Nucleus accumbens (tissue), 56 donors: Measurements from ENCODE around the gene RRBP1.
"Not testable (repeated sequence)": the region's sequence is repeated elsewhere in the genome, so short reads cannot be mapped to it uniquely, and the experiment has no call there.

Experiments
- DNase-seq, 56 donors: peaks; one replicate each; lab custom pipeline; 2025; lab: John Stamatoyannopoulos, UW

Gene RRBP1

GRCh38 chr20:17709361-17710293 is 27.6 kb upstream of the RRBP1 start:
- no peak for DNase-seq

- DNase-seq = no peak
Observed at GRCh38 chr20:17708675-17709360, 26.8 kb upstream of the RRBP1 start.

- not testable (repeated sequence) for DNase-seq
Observed at GRCh38 chr20:17707951-17708350, 25.9 kb upstream of the RRBP1 start.

DNA sequence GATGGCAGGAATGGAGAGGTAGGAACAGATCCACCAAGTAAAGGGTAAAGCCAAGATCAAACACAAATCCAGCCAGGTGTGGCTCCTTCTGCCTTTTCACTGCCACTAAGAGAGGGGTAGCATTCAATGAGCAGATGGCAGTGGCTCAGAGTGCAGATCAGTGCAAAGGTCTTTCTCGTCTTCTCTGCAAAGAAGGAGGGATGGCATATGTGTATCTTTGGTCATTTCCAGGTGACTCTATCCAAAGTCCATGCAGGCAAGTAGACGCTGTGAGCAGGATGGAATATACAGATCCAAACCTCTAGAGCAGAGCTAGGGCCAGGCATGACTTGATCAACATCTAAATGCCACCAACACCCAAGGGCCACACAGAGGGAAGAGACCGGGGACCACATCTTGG is 24.6 kb upstream of the RRBP1 start:
- DNase-seq = no peak

- no peak for DNase-seq
Observed at GRCh38 chr20:17705916-17706315, 23.9 kb upstream of the RRBP1 start.

GRCh38 chr20:17704589-17705317 is 22.7 kb upstream of the RRBP1 start:
- DNase-seq = no peak

DNA sequence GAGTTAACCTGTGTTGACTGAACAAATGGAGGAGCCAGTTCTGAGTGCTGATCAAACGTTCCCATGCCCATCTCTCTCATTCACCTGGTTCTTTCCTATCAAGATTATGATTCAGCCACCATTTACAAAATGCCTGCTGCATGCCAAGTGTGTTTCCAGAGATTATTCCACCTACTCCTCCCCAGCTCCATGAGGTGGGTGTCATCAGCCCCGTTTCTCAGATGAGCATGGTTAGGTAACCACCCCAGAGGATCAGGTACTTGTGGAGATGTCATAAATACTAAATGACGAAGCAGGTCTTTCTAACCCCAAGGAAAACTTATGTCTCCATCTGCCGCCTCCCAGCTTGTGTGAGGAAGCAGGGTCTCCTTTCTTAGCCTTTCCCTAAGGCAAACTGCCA is 19.8 kb upstream of the RRBP1 start:
- DNase-seq = peak in 21 of 56 donors; percentile 7 to 66 (median 28)

DNA sequence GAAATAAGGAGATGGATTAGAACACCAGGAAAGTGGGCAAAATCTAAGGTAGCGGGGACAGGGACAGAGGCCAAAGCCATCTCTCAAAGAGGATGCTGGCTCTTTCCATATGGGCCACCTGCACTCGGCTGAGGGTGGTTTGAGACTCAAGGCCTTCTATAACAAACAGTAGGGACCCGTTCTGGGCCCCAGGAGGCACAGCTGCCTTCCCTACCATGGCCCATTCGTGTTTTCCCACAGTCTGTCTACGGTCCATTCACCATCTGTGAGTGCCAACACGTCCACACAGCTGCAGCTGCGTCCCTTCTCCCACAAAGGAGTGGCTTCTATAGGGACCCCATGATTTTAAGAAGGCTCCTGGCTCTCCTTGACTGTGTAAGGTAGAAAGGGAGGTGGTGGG is 18.6 kb upstream of the RRBP1 start:
- no peak for DNase-seq

DNA sequence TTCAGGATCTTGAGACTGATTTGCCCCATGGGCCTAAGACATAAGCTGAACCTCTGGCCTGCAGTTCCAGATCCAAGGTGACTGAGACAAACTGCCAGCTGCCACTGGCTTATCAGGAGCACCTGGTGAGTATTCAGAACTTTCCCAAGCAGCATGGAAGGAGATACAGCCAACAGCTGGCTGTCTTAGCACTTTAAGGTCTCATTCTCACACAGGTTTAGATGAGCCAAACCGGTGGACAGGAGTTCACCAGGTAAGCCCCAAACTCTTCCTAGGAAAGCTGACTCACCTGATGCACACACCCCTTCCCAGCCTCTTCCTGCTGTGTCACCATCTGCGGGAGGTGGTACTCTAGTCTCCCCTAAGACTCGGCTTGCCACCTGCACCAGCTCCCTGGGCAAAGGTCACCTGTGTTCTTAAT is 17.9 kb upstream of the RRBP1 start, which contains the start of gene BANF2:
BANF2 (plus strand) TSS at position 36 of the 421 bp plus-strand sequence. CDS start 25,060 bp downstream, outside the sequence.
- DNase-seq = no peak

- DNase-seq = no peak
Observed at GRCh38 chr20:17698384-17698783, 16.3 kb upstream of the RRBP1 start.

DNA sequence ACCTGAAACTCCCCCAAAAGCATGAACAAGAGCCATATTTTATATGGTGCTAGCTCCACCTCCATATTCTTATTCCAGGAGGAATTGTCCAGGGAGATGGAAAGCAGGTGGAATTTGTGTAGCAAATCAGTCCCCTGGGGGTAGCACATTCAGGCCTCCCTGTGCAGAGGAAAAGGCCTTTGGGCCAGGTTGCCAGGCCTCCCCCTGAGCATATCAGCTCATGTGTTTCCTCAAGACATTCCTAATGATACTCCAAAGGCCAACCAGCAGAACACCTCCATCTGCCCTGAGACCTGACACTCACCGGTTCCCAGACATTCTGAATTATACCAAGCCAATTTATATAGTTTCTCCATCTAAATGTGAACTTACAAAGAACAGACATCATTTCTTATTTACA is 15.1 kb upstream of the RRBP1 start:
- DNase-seq = no peak

DNA sequence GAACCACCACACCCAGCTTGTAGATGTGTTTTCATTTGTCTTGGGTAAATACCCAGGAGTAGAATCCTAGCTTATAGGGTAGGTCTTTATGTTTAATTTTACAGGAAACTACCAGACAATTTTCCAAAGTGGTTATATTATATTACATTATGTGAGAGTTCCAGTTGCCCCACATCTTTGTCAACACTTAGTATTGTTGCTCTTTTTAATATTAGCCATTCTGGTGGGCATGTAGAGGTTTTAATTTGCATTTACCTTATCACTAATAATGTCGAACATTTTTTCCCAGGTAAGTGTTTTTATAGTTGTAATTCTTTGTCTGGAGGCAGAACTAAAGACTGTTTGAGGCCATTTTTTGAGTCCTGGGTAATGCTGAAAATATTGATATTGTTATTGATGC is 14.2 kb upstream of the RRBP1 start:
- DNase-seq = no peak

- no peak for DNase-seq
Observed at GRCh38 chr20:17694767-17695166, 12.7 kb upstream of the RRBP1 start.

DNA sequence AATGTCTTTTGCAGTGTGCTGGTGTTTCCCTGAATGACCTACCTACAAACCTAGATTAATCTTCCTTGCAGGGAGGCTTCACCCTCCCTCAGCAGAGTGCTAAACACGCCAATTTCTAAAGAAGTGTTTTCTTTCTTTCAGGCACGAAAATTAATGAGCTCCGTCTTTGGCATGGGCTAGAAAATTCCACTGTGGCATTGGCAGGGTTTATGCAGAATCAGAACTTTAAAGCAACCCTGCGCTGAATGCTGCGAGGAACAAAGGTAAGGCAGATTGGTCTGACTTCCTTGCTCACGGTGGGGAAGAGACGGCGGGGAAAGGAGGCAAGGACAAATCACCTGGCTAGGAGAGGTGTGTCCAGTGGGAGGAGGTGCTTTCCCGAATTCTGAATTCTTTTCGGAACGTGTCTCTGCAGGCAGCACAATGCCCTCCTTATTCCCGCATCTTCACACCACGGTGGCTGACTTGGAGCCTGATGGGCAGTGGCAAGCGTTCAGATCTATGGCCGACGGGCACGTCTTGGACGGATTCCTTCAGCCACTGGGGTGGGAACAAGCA is 11.5 kb upstream of the RRBP1 start:
- DNase-seq = peak in 8 of 56 donors; percentile 1 to 42 (median 15)

- DNase-seq = peak in 1 of 56 donors; percentile 4
Observed at GRCh38 chr20:17691758-17692157, 9.7 kb upstream of the RRBP1 start.

DNA sequence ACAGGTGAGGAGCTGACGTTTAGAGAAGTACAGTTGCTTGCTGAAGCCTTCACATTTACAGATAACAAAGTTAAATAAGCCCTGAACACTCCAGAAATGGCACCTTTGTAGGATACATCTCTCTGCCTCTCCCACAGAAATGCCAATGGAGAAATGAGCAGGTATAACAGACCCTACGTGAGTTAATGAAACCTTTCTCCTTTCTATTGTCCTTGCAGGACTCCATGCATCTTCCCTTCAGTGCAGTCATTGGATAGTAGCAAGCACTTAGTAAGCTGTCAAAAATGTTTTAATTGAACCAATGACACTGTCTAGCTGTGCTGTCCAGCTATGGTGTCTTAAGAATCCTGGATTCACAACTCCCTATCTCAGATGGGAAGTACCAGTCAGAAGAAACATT is 8.1 kb upstream of the RRBP1 start:
- DNase-seq = no peak

DNA sequence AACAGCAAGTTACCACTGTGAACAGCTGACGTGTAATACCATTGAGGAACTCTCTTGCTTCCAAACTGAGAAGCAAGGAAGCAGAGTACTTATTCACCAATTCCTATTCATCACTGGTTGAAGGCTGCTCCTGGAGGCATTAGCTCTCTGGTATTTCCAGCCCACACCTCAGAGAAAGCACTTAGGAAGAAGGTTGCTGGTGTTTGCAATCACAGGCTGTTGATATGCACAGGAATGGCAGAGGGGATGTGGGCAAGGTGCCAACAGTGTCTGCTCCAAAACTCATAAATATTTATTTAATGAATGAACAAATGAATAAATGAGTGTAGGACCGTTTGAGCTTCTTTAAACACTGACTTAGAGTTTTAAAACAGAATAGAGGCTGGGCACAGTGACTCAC is 6.9 kb upstream of the RRBP1 start:
- DNase-seq = peak in 2 of 56 donors; percentile 6 to 16

DNA sequence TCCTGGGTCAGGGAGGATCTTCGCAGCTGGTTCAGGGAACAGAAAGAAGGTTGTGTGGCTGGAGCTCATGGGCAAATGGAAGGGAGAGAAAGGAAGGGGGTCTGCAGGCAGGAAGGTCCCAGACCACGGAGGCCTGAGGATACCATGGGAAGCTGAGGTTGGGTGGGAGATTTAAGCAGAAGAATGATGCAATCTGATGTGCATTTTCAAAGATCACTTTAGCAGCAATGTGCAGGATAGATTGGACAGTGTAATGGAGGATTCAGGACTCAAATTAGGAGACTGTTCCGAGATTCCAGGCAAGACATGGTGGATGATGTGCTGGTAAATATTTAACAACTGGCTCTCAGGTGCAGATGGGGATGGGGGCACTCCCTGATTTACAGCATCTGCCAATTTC is 5.8 kb upstream of the RRBP1 start:
- DNase-seq = no peak

GRCh38 chr20:17685168-17685567 is 3.1 kb upstream of the RRBP1 start:
- DNase-seq = no peak

DNA sequence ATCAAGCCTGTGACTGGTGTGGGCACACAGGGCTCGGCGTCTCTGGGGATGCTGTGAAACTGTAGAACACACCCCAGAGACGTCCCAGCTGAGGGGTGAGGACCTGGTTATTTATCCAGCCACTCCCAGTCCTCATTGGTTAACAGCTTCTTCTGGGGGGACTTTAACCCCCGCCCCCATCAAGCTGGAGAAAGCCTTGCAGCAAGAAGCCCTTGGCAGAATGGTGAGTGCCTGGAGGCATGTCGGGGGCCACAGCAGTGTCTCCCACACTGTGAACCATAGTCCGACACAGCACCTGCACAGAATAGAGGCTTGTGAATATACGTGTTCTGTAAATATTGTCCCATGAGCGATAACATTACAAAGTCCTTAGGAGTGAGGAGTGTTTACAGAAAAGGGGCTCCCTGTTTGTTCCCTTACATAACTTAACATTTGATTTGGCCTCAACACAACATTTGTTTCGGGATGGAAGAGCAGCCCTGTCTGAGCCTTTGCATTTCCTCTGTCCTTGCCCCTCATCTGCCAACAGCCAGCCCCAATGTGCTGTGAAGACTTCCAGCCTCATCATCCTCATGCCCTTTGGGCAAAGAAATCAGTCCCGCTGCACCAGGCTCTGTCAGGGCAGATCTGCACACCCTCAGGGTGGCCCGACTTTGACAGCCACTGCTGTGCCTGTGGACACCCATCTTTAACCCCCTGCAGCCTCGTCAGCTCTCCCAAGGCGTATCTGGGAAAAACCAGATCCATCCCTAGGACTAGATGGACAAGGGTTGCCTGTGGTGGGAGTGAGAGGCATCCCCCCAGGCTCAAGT is 2.2 kb upstream of the RRBP1 start:
- DNase-seq = no peak
